Stimulated activated CD8-positive, alpha-beta memory T cell treated with anti-CD3 and anti-CD28 coated beads, Interleukin-4, amount 100 ng/mL, for 48 hours (primary cell): ENCODE measurements around the gene AGRN.

Source experiments
- DNase-seq: peaks from one replicate; pipeline ENCODE4 v3.0.0-alpha.2; 2020

Gene AGRN

DNA sequence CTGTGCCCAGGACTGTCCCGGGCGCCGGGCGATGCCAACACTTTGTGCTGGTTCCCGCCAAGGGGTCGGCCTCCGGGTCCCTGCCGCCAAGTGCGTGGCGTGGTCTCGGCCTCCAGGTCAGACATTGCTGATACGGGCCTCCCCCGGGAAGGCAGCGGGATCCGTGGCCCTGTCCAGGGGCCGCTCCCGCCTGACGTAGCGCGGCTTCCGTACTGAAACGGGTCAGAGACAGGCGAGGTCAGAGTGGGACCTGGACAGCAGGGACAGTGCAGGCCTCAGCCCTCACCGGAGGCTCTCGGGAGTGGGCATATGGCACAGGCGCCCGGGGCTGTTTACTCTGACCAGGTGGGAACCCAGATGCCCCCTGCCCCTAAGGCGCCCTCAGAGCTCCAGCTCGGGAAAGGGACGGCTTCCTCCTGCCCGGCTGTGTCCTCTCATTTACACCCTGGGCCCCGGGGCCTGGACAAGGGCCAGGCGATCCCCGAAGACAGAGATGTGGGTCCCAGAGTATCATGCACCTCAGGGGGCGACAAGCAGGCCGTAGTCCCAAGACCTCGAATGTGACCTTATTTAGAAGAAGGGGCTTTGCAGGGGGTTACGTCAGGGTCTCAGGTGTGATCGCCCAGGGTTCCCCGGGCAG, 63.0 kb downstream of the AGRN start:
- no peak for DNase-seq

DNA sequence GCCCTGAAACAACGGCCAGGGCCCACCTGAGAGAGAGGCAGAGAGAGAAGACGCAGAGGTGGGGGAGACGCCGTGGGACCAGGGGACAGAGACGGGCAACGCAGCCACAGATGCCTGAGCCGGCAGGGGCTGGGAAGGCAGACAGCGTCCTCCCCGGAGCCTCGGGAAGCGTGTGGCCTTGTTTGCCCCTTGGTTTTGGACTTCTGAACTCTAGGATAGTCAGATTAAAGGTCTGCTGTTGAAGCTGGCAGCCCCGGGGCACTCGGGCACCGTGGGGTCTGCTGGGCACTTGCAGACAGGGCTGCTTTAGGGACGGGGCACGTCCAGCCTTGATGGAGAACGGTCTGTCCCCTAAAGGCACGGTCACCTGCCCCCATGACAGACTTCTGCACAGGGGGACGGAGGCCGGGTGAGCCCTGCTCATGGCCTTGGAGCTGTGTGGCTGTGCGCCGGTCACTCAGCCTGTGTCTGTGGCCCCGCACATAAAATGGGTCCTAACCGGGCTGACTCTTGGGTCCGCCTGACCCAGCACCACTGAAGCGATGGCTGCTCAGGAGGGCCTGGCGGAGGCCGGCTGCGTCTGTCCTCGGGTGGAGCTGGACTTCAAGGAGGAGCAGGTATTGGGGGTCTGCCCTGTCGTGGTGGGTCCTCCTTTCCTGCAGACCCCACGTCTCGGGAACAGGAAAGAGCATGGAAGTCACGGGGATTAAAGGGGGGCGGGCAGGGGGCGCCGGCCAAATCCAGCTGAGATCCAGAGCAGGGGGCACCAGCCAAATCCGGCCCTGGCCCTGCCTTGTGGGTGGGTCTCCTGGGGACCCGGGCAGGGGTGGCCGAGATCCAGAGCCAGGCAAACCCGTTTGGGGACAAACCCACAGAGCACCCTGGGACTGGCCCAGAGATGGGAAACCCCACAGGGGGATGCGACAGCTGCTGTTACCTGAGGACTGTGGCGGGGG, 63.8 kb downstream of the AGRN start:
- no peak for DNase-seq

DNA sequence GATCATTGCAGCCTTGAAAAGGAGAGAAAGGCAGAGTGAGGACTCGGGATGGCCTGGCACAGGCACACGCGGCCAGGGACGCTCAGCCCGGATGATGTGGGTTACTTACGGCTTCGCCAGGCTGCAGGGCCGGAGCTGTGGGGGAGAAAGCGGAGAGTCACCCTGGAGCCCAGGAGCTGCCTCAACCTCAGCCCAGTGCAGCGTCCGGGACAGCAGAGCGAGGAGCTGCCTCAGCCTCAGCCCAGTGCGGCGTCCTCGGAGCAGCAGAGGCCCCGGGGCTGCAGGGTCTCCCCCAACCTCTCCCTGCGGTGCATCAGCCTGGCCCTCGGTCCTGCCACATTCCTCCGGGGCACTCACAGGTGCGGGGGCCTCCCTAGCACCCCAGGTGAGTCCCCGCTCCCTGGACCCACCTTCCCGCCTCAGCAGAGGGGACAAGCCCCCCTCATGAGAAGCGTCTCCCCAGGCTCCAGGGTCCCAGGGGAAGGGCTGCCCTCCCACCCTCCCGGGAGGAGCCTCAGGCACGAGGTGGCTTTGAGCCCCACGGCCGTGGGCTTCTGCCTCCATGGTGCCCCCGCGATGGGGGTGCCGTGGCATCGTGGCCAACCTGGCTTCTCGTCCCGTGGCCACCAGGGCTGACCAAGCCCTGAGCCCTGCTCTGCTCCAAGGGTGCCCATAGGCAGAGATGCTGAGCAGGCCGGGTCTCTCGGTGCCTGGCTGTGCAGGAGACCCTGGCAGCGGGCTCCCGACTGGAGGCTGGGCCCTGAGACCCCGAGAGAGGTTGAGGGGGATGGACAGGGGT, 64.7 kb downstream of the AGRN start:
- no peak for DNase-seq

GRCh38 chr1:1085171-1085841, 65.4 kb downstream of the AGRN start:
- DNase-seq = no peak

- DNase-seq = no peak
Measured at GRCh38 chr1:1085911-1086841, 66.3 kb downstream of the AGRN start.

- no peak for DNase-seq
Measured at GRCh38 chr1:1086911-1087341, 67.0 kb downstream of the AGRN start.

GRCh38 chr1:1087351-1088028, 67.6 kb downstream of the AGRN start:
- no peak for DNase-seq

GRCh38 chr1:1088029-1088800, 68.3 kb downstream of the AGRN start:
- DNase-seq = no peak

- DNase-seq = no peak
Measured at GRCh38 chr1:1088801-1089680, 69.1 kb downstream of the AGRN start.

GRCh38 chr1:1089731-1090423, 70.0 kb downstream of the AGRN start:
- DNase-seq = no peak

GRCh38 chr1:1090424-1091343, 70.8 kb downstream of the AGRN start:
- DNase-seq = no peak

- no peak for DNase-seq
Measured at GRCh38 chr1:1091344-1092148, 71.6 kb downstream of the AGRN start.

- no peak for DNase-seq
Measured at GRCh38 chr1:1092149-1092855, 72.4 kb downstream of the AGRN start.

DNA sequence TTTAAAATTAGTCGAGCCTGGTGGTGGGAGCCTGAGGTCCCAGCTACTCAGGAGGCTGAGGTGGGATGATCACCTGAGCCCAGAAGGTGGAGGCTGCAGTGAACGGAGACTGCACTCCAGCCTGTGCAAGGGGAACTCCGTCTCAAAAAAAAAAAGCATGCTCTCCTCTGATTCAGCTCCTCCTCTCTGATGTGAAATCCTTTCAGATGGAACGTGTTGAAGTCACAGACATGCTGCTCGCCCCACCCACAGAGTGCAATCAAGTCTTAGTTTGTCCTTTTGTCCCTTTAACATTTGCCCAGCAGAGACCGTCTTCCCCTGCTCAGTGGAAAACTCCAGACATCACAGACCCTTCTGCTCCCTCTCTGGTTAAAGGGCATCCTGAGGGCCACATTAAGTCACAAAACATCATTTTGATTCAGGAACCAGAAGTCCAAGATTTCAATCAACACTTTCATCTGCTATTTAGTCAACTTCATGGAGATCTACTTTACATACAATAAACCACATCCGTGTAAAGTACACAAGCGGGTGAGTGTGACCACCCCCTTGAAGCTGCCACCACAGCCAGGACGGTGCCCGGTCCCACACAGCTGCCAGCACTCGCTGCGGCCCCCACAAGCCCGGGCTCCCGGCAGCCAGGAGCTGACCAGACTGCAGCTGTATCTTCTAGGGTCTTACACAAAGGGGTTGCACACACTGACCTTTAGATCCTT, 73.1 kb downstream of the AGRN start:
- no peak for DNase-seq

DNA sequence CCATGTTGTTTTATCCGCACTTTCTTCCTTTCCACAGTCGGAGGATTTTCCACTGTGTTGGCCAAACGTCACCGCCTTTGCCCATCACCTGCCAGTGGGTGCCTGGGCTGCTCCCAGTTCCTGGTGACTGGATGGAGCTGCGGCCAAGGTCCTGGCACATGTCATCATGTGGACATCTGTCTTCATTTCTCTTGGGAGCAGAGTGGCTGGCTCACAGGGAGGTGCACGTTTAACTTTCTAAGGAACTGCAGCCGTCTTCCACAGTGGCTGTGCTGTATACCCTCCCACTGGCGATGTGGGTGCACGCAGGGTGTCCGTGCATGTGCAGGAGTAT, 73.7 kb downstream of the AGRN start:
- no peak for DNase-seq
